C4-2B (cell line): ENCODE measurements around the gene TMEM9.

ENCODE experiments used
- H3K27ac ChIP-seq: fragments of 450-650 bp; 2 replicates; pipeline ENCODE4 v1.5.1; 2017
- CTCF ChIP-seq: fragments of 450-650 bp; conservative IDR thresholded peaks from 2 replicates; pipeline ENCODE4 v1.5.1; 2017; ENCODE audit warnings: mild to moderate bottlenecking
- ZFX ChIP-seq: fragments of 450-650 bp; IDR thresholded peaks from 2 replicates; pipeline ENCODE4 v1.6.1; 2017

Gene TMEM9

GRCh38 chr1:201144701-201145100 lies 9.6 kb downstream of the TMEM9 start:
- no peak overlapping the region for H3K27ac ChIP-seq
- no peak for TF ChIP-seq ZFX
- TF ChIP-seq CTCF: no peak

GRCh38 chr1:201143726-201144635 lies 10.3 kb downstream of the TMEM9 start:
- TF ChIP-seq ZFX (no peak), CTCF (no peak)
- no peak overlapping the region for H3K27ac ChIP-seq

GRCh38 chr1:201142849-201143725 lies 11.2 kb downstream of the TMEM9 start:
- no peak overlapping the region for H3K27ac ChIP-seq
- TF ChIP-seq CTCF (no peak), ZFX (no peak)

- H3K27ac ChIP-seq: no peak overlapping the region
- TF ChIP-seq ZFX (no peak), CTCF (no peak)
Measured at GRCh38 chr1:201142011-201142848, 12.0 kb downstream of the TMEM9 start.

- TF ChIP-seq ZFX (no peak), CTCF (no peak)
- no peak overlapping the region for H3K27ac ChIP-seq
Measured at GRCh38 chr1:201141418-201141817, 12.9 kb downstream of the TMEM9 start.

GRCh38 chr1:201140941-201141260 lies 13.4 kb downstream of the TMEM9 start:
- TF ChIP-seq ZFX (no peak), CTCF (no peak)
- H3K27ac ChIP-seq: no peak overlapping the region
